ENCODE results near the gene KDM4C. TPM values are rescaled to one million over a fixed set of nuclear protein-coding genes. Genes with fewer than 3 reads are reported as not detected.
"Not testable (repeated sequence)": the region's sequence is repeated elsewhere in the genome, so short reads cannot be mapped to it uniquely, and the experiment has no call there.

Gene KDM4C
- total and polyA plus RNA-seq, 4 donors: 9.5 to 54.4 (median 28.3) TPM

- intact Hi-C loops (cut with DNase I): no loop called here
- DNase-seq (no peak), ATAC-seq (ENCODE audit: low FRiP score) (no peak)
- 90 to 95% methylated on average over 1 of the region's 1 CpG for WGBS, 2 donors
- Histone ChIP-seq H3K9me3 (ENCODE audit: control insufficient read depth, low read length) (no peaks in the 10 kb centered on the region), H3K27ac (ENCODE audit: low read depth in 1 of 2, low read length in 2 of 2) (no peak overlapping the region), H3K4me3 (ENCODE audit: low read length in 2 of 2) (no peak overlapping the region), H3K27me3 (ENCODE audit: control insufficient read depth in 1 of 2, insufficient read depth in 2 of 2, low read length in 1 of 2) (no peaks in the 10 kb centered on the region), H3K36me3 (ENCODE audit: control insufficient read depth in 1 of 2, insufficient read depth in 2 of 2, low read length in 1 of 2) (no peaks in the 10 kb centered on the region), H3K4me1 (ENCODE audit: control insufficient read depth in 1 of 2, insufficient read depth in 2 of 2, low read length in 2 of 2) (no peaks in the 10 kb centered on the region)
Observed at GRCh38 chr9:6785682-6786081, 27.9 kb downstream of the KDM4C start.

DNA sequence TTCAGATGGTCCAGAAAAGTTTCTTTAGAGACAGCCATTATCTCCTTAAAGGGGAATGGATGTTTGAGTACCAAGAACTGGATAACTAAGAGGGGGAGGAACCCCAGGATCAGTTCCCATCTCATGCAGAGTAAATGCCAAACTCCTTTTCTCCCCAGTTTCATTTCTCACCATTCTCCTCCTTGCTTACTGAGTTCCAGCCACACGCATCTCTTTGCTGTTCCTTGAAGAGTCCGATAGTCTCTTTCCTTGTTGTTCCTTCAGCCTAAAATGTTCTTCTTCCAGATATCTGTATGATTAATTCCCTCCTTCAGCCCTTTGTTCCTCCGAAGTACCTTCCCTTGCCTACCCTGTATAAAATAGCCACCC is 30.0 kb downstream of the KDM4C start:
- DNase-seq: no peak
- WGBS, 2 donors: 89 to 91% methylated on average over 3 of the region's 3 CpGs
- H3K4me1 ChIP-seq (ENCODE audit: control insufficient read depth in 1 of 2, insufficient read depth in 2 of 2, low read length in 2 of 2): no peaks in the 10 kb centered on the region
- no peaks in the 10 kb centered on the region for H3K9me3 ChIP-seq (ENCODE audit: control insufficient read depth, low read length)
- intact Hi-C loops (cut with DNase I): no loop called here
- H3K27me3 ChIP-seq (ENCODE audit: control insufficient read depth in 1 of 2, insufficient read depth in 2 of 2, low read length in 1 of 2): no peaks in the 10 kb centered on the region
- H3K4me3 ChIP-seq (ENCODE audit: low read length in 2 of 2): no peak overlapping the region
- H3K36me3 ChIP-seq (ENCODE audit: control insufficient read depth in 1 of 2, insufficient read depth in 2 of 2, low read length in 1 of 2): no peaks in the 10 kb centered on the region
- ATAC-seq (ENCODE audit: low FRiP score): no peak
- no peak overlapping the region for H3K27ac ChIP-seq (ENCODE audit: low read depth in 1 of 2, low read length in 2 of 2)

DNA sequence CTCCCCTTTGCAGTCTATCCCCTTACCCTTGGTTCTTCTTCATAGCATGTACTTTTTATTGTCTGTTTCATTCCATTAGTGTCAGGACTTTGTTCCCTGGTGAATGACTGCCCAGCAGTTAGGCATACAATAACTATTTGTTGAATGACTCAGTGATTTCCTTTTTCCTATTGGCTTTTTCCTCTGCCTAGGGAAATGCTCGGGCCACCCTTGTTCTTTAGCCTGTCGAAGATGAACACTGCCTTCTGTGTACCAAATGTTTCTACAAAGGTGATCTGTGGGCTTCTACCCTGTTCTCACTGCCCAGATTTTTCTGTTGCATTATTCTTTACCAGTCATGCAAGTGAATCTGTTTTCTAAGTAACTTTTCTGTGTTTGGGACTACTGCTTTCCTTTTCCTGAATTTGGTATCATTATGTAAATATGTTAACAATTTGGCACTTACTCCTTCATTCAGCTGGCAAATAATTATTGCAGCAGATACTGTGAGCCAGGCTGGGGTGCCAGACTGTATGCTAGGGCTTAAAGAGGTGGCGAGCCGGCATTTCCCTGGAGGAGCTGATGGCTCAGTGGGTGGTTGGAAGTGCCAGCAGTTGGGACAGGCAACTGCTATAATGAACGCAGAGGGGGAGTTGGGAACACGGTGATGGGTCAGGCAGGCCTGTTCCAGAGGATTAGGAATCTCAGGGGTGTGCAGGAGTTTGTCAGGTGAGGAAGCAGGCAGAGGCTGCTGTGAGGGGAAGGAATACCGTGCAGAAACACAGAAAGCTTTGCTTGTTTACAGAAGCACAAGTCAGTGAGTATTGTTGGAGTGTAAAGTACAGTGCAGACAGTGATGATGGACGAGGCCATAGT is 30.6 kb downstream of the KDM4C start:
- H3K27ac ChIP-seq (ENCODE audit: low read depth in 1 of 2, low read length in 2 of 2): no peak overlapping the region
- ATAC-seq (ENCODE audit: low FRiP score) (no peak), DNase-seq (no peak)
- H3K27me3 ChIP-seq (ENCODE audit: control insufficient read depth in 1 of 2, insufficient read depth in 2 of 2, low read length in 1 of 2): no peaks in the 10 kb centered on the region
- H3K36me3 ChIP-seq (ENCODE audit: control insufficient read depth in 1 of 2, insufficient read depth in 2 of 2, low read length in 1 of 2): no peaks in the 10 kb centered on the region
- H3K9me3 ChIP-seq (ENCODE audit: control insufficient read depth, low read length): no peaks in the 10 kb centered on the region
- intact Hi-C loops (cut with DNase I): no loop called here
- WGBS, 2 donors: 29 to 41% methylated on average over 8 of the region's 8 CpGs
- H3K4me1 ChIP-seq (ENCODE audit: control insufficient read depth in 1 of 2, insufficient read depth in 2 of 2, low read length in 2 of 2): no peaks in the 10 kb centered on the region
- no peak overlapping the region for H3K4me3 ChIP-seq (ENCODE audit: low read length in 2 of 2)

DNA sequence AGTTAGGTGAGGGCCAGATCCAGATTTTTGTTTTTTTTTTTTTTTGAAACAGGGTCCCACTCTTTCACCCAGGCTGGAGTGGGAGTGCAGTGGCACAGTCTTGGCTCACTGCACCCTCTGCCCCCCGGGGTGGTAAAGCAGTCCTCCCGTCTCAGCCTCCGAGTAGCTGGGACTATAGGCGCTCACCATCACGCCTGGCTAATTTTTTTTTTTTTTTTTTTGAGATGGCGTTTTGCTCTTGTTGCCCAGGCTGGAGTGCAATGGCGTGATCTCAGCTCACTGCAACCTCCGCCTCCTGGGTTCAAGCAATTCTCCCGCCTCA is 31.2 kb downstream of the KDM4C start:
- ATAC-seq (ENCODE audit: low FRiP score); H3K4me3 ChIP-seq (ENCODE audit: low read length in 2 of 2); H3K4me1 ChIP-seq (ENCODE audit: control insufficient read depth in 1 of 2, insufficient read depth in 2 of 2, low read length in 2 of 2); intact Hi-C loops (cut with DNase I); H3K9me3 ChIP-seq (ENCODE audit: control insufficient read depth, low read length); H3K36me3 ChIP-seq (ENCODE audit: control insufficient read depth in 1 of 2, insufficient read depth in 2 of 2, low read length in 1 of 2); H3K27ac ChIP-seq (ENCODE audit: low read depth in 1 of 2, low read length in 2 of 2); H3K27me3 ChIP-seq (ENCODE audit: control insufficient read depth in 1 of 2, insufficient read depth in 2 of 2, low read length in 1 of 2); DNase-seq: not testable (repeated sequence)
- 96 to 97% methylated on average over 7 to 9 of the region's 9 CpGs for WGBS, 2 donors

DNA sequence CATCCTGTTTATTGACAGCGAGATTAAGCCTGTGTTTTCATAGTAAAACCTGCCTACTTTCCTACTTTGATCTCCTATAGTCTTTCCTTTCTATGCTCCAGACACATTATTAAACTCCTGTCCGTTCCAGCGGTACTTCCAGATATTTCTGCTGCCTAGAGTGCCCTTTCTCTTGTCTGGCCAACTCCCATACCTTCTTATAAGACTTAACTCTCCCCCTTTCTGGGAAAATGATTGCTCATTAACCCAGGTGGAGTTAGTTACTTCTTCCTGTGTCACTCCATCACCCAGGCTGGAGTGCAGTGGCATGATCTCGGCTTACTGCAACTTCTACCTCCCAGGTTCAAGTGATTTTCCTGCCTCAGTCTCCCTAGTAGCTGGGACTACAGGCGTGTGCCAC is 33.1 kb downstream of the KDM4C start:
- Histone ChIP-seq H3K4me3 (ENCODE audit: low read length in 2 of 2) (no peak overlapping the region), H3K27me3 (ENCODE audit: control insufficient read depth in 1 of 2, insufficient read depth in 2 of 2, low read length in 1 of 2) (no peaks in the 10 kb centered on the region), H3K4me1 (ENCODE audit: control insufficient read depth in 1 of 2, insufficient read depth in 2 of 2, low read length in 2 of 2) (no peaks in the 10 kb centered on the region), H3K9me3 (ENCODE audit: control insufficient read depth, low read length) (no peaks in the 10 kb centered on the region), H3K27ac (ENCODE audit: low read depth in 1 of 2, low read length in 2 of 2) (no peak overlapping the region), H3K36me3 (ENCODE audit: control insufficient read depth in 1 of 2, insufficient read depth in 2 of 2, low read length in 1 of 2) (peaks cover 0 to 2% of the 10 kb centered on the region in 2 donors)
- 79 to 98% methylated on average over 5 of the region's 5 CpGs for WGBS, 2 donors
- intact Hi-C loops (cut with DNase I): no loop called here
- DNase-seq: no peak
- ATAC-seq (ENCODE audit: low FRiP score): no peak

GRCh38 chr9:6793203-6793602 is 35.4 kb downstream of the KDM4C start:
- intact Hi-C loops (cut with DNase I): no loop called here
- no peak for ATAC-seq (ENCODE audit: low FRiP score)
- Histone ChIP-seq H3K4me1 (ENCODE audit: control insufficient read depth in 1 of 2, insufficient read depth in 2 of 2, low read length in 2 of 2) (no peaks in the 10 kb centered on the region), H3K27me3 (ENCODE audit: control insufficient read depth in 1 of 2, insufficient read depth in 2 of 2, low read length in 1 of 2) (no peaks in the 10 kb centered on the region), H3K9me3 (ENCODE audit: control insufficient read depth, low read length) (no peaks in the 10 kb centered on the region), H3K27ac (ENCODE audit: low read depth in 1 of 2, low read length in 2 of 2) (no peak overlapping the region), H3K4me3 (ENCODE audit: low read length in 2 of 2) (no peak overlapping the region), H3K36me3 (ENCODE audit: control insufficient read depth in 1 of 2, insufficient read depth in 2 of 2, low read length in 1 of 2) (peaks cover 0 to 2% of the 10 kb centered on the region in 2 donors)
- 96 to 100% methylated on average over 3 of the region's 3 CpGs for WGBS, 2 donors
- no peak for DNase-seq

DNA sequence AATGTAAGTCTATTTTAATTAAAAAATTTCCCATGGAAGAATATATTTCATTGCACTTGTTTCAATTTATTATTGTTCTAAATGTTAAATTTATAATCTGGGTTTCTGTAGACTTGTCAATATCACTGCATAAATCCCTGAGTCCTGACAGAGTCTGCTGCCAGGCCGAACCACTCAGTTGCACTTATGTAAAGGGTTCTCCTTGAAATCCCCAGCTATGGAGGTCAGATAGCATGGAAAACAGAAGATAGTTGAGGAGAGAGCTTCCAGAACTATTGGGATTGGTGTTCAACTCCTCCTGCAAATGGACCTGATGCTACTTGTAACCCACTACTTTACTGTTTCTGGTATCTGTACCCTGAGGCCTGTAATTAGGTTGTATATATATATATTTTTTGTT is 37.2 kb downstream of the KDM4C start:
- peaks cover 0 to 2% of the 10 kb centered on the region in 2 donors for H3K36me3 ChIP-seq (ENCODE audit: control insufficient read depth in 1 of 2, insufficient read depth in 2 of 2, low read length in 1 of 2)
- H3K9me3 ChIP-seq (ENCODE audit: control insufficient read depth, low read length): no peaks in the 10 kb centered on the region
- H3K27ac ChIP-seq (ENCODE audit: low read depth in 1 of 2, low read length in 2 of 2): no peak overlapping the region
- 92 to 93% methylated on average over 1 of the region's 1 CpG for WGBS, 2 donors
- intact Hi-C loops (cut with DNase I): no loop called here
- no peak overlapping the region for H3K4me3 ChIP-seq (ENCODE audit: low read length in 2 of 2)
- ATAC-seq (ENCODE audit: low FRiP score) (no peak), DNase-seq (no peak)
- H3K4me1 ChIP-seq (ENCODE audit: control insufficient read depth in 1 of 2, insufficient read depth in 2 of 2, low read length in 2 of 2): no peaks in the 10 kb centered on the region
- H3K27me3 ChIP-seq (ENCODE audit: control insufficient read depth in 1 of 2, insufficient read depth in 2 of 2, low read length in 1 of 2): no peaks in the 10 kb centered on the region

GRCh38 chr9:6802926-6803325 is 45.2 kb downstream of the KDM4C start:
- WGBS, 2 donors: 97 to 98% methylated on average over 4 of the region's 4 CpGs
- DNase-seq: no peak
- no peaks in the 10 kb centered on the region for H3K27me3 ChIP-seq (ENCODE audit: control insufficient read depth in 1 of 2, insufficient read depth in 2 of 2, low read length in 1 of 2)
- ATAC-seq (ENCODE audit: low FRiP score): no peak
- H3K4me1 ChIP-seq (ENCODE audit: control insufficient read depth in 1 of 2, insufficient read depth in 2 of 2, low read length in 2 of 2): no peaks in the 10 kb centered on the region
- H3K36me3 ChIP-seq (ENCODE audit: control insufficient read depth in 1 of 2, insufficient read depth in 2 of 2, low read length in 1 of 2): peaks cover 0 to 2% of the 10 kb centered on the region in 2 donors
- H3K4me3 ChIP-seq (ENCODE audit: low read length in 2 of 2): no peak overlapping the region
- no peak overlapping the region for H3K27ac ChIP-seq (ENCODE audit: low read depth in 1 of 2, low read length in 2 of 2)
- intact Hi-C loops (cut with DNase I): no loop called here
- no peaks in the 10 kb centered on the region for H3K9me3 ChIP-seq (ENCODE audit: control insufficient read depth, low read length)

DNA sequence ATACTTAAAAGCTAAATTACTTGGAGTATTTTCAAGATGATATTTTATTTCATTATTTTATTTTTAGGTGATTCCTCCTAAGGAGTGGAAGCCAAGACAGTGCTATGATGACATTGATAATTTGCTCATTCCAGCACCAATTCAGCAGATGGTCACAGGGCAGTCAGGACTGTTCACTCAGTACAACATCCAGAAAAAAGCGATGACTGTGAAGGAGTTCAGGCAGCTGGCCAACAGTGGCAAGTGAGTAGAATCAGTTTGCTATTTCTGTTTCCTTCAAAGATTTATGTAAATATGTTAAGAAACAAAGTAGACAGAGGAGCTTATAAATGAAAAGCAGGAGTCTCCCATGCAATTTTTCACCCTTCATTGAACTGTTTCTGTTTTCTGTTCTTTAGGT is 47.8 kb downstream of the KDM4C start:
- H3K4me3 ChIP-seq (ENCODE audit: low read length in 2 of 2): no peak overlapping the region
- no peaks in the 10 kb centered on the region for H3K4me1 ChIP-seq (ENCODE audit: control insufficient read depth in 1 of 2, insufficient read depth in 2 of 2, low read length in 2 of 2)
- intact Hi-C loops (cut with DNase I): no loop called here
- H3K9me3 ChIP-seq (ENCODE audit: control insufficient read depth, low read length): no peaks in the 10 kb centered on the region
- 10 to 23% methylated on average over 1 of the region's 1 CpG for WGBS, 2 donors
- DNase-seq (no peak), ATAC-seq (ENCODE audit: low FRiP score) (no peak)
- H3K36me3 ChIP-seq (ENCODE audit: control insufficient read depth in 1 of 2, insufficient read depth in 2 of 2, low read length in 1 of 2): peaks cover 0 to 2% of the 10 kb centered on the region in 2 donors
- no peaks in the 10 kb centered on the region for H3K27me3 ChIP-seq (ENCODE audit: control insufficient read depth in 1 of 2, insufficient read depth in 2 of 2, low read length in 1 of 2)
- no peak overlapping the region for H3K27ac ChIP-seq (ENCODE audit: low read depth in 1 of 2, low read length in 2 of 2)
